Left lung (tissue), 10 donors: ENCODE results near the gene MCUR1. TPM values are rescaled to one million over a fixed set of nuclear protein-coding genes. Genes with fewer than 3 reads are reported as not detected.

Experiments
- ATAC-seq: fragments of 200-7000 bp; cut with Tn5 transposase; one replicate; pipeline ENCODE4 v1.9.1; 2020; ENCODE audit warnings: moderate library complexity
- DNase-seq, 4 donors: peaks; one replicate each; pipeline ENCODE4 v3.0.0-alpha.2; 2013 to 2020
- H3K27ac ChIP-seq, 2 donors: fragments of 200-600 bp; sonication (generic) in 1 of 2; one replicate each; pipeline versions ENCODE4 v1.5.0 to v1.8.0; 2020 to 2021
- H3K27me3 ChIP-seq, 2 donors: fragments of 200-600 bp; sonication (generic) in 1 of 2; one replicate each; pipeline versions ENCODE4 v1.5.0 to v1.8.0; 2020 to 2021
- H3K36me3 ChIP-seq, 2 donors: fragments of 200-600 bp; sonication (generic) in 1 of 2; one replicate each; pipeline versions ENCODE4 v1.5.0 to v1.8.0; 2020 to 2021
- H3K4me1 ChIP-seq, 2 donors: fragments of 200-600 bp; one replicate each; pipeline ENCODE4 v1.8.0; 2021
- H3K4me3 ChIP-seq, 2 donors: fragments of 200-600 bp; sonication (generic) in 1 of 2; one replicate each; pipeline versions ENCODE4 v1.5.0 to v1.8.0; 2020 to 2021; ENCODE audit warnings: mild to moderate bottlenecking in 1 of 2
- H3K9me3 ChIP-seq, 2 donors: fragments of 200-600 bp; sonication (generic) in 1 of 2; one replicate each; pipeline versions ENCODE4 v1.5.0 to v1.8.0; 2020 to 2021
- intact Hi-C, 2 donors: fragments of 100-400 bp; cut with DNase I; formaldehyde crosslinking; loops; one replicate each; pipeline versions ENCODE4 v1.11.2 to v1.14.2; 2022
- polyA plus RNA-seq, 6 donors: library from polyadenylated mRNA; unstranded; fragments of 120-200 nt; gene quantifications; one replicate each; pipeline ENCODE4 v1.2.1, GENCODE V29; 2013; ENCODE audit not compliant: insufficient read length in 6 of 6
- total RNA-seq, 2 donors: library from RNA; stranded (reverse); fragmentation: NEBNext Ultra II Directional; extraction: Animal tissue kit (Norgen Biotek cat#: 25700); gene quantifications; one replicate each; pipeline ENCODE4 v1.2.1, GENCODE V29; 2021
- TF ChIP-seq, protein P1 (sequence below), 2 donors: fragments of 200-600 bp; sonication (generic) in 1 of 2; IDR thresholded peaks; one replicate each; pipeline versions ENCODE4 v1.5.0 to v1.8.0; 2021; ENCODE audit warnings: antibody characterized with exemption in 2 of 2
- donor health status: DM: no; HTN: yes; CAD: no.
- donor health status: DM: no; HTN: no; CAD: no.

The MCUR1 gene
- total and polyA plus RNA-seq, 8 donors = 25.3 to 41.1 (median 32.4) TPM

DNA sequence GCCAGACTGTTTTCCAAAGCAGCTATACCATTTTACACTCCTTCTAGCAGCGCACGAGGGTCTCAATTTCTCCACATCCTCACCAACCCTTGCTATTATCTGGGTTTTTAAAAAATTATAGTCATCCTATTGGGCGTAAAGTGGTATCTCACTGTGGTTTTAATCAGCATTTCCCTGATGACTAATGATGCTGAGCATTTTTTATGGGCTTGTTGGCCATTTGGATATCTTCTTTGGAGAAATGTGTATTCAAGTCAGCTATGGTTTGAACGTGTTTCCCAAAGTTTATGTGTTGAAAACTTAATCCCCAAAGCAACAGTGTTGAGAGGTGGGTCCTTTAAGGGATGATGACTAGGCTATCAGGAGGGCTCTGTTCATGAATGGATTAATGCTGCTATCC, 6.7 kb downstream of the MCUR1 start:
- intact Hi-C loops = no loop called here
- no peaks in the 10 kb centered on the region for H3K9me3 ChIP-seq
- no peak overlapping the region for H3K4me3 ChIP-seq
- peaks cover 14 to 22% of the 10 kb centered on the region in 2 donors for H3K4me1 ChIP-seq
- H3K27me3 ChIP-seq = no peaks in the 10 kb centered on the region
- no peak for ATAC-seq
- no peak overlapping the region for H3K27ac ChIP-seq
- peaks cover 0 to 40% of the 10 kb centered on the region in 2 donors for H3K36me3 ChIP-seq
- no peak for DNase-seq
- TF ChIP-seq, protein P1, sequence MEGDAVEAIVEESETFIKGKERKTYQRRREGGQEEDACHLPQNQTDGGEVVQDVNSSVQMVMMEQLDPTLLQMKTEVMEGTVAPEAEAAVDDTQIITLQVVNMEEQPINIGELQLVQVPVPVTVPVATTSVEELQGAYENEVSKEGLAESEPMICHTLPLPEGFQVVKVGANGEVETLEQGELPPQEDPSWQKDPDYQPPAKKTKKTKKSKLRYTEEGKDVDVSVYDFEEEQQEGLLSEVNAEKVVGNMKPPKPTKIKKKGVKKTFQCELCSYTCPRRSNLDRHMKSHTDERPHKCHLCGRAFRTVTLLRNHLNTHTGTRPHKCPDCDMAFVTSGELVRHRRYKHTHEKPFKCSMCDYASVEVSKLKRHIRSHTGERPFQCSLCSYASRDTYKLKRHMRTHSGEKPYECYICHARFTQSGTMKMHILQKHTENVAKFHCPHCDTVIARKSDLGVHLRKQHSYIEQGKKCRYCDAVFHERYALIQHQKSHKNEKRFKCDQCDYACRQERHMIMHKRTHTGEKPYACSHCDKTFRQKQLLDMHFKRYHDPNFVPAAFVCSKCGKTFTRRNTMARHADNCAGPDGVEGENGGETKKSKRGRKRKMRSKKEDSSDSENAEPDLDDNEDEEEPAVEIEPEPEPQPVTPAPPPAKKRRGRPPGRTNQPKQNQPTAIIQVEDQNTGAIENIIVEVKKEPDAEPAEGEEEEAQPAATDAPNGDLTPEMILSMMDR (IDR thresholded peaks at IDR 0.05) = no peak

DNA sequence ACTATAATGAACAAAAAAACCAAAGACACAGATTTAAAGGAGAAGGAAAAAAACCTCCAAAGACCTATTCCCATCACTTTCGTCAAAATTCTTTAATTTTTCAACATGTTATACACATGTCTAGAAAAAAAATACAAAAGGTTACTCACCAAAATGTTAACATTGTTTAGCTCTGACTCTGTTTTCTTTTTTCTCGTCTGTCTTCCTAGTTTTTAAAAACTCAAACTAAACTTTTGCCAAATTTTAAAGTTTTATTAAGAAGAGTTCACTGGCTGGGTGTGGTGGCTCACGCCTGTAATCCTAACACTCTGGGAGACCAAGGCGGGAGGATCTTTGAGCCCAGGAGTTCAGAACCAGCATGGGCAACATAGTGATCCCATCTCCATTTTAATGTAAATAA, 10.8 kb downstream of the MCUR1 start:
- Histone ChIP-seq H3K27me3 (no peaks in the 10 kb centered on the region), H3K4me3 (no peak overlapping the region), H3K9me3 (no peaks in the 10 kb centered on the region), H3K36me3 (peaks cover 0 to 80% of the 10 kb centered on the region in 2 donors), H3K27ac (no peak overlapping the region), H3K4me1 (no peaks in the 10 kb centered on the region)
- ATAC-seq = no peak
- DNase-seq = no peak
- TF ChIP-seq, protein P1 (IDR thresholded peaks at IDR 0.05) = no peak
- intact Hi-C loops = no loop called here

DNA sequence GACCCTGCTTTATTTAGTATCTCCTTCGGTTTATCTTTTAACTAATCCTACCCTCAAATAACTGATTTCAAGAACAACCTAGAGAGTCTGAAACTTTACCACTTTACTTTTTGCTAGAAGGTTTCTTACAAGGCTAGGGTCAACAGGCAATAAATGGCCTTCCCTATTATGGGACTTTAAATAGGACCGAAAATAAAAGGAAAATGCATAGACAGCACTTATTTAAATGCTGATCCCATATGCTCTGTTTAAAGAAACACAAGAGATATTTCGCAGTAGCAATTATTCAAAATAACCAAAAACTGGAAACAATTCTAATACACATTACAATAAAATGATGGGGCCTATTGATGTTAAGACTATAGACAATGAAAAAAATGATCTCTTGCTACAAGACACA, 13.7 kb downstream of the MCUR1 start:
- intact Hi-C loops = no loop called here
- no peaks in the 10 kb centered on the region for H3K27me3 ChIP-seq
- ATAC-seq = no peak
- H3K36me3 ChIP-seq = peaks cover 0 to 87% of the 10 kb centered on the region in 2 donors
- DNase-seq = no peak
- H3K9me3 ChIP-seq = no peaks in the 10 kb centered on the region
- no peak overlapping the region for H3K27ac ChIP-seq
- H3K4me3 ChIP-seq = no peak overlapping the region
- no peaks in the 10 kb centered on the region for H3K4me1 ChIP-seq
- TF ChIP-seq, protein P1 (IDR thresholded peaks at IDR 0.05) = no peak

DNA sequence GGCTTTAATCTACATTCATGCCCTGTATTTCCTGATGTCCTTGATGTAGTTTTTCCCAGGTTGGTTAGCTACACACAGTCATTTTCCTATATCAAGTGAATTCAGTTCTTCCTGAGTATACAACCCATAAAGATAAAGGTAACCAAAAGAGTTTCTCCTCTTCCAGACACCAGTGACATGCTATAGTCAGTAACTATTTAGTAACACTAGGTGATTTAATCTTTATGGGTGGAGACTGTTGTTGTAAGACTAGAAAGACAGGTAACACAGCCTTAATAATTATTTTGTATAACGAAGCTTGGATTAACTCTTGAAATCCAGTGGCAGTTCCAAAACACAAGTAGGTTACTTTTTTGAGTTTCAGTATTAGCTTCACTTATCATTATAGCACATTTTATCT, 17.6 kb downstream of the MCUR1 start:
- TF ChIP-seq, protein P1 (IDR thresholded peaks at IDR 0.05) = no peak
- no peak overlapping the region for H3K4me3 ChIP-seq
- no peak overlapping the region for H3K27ac ChIP-seq
- DNase-seq = no peak
- no peaks in the 10 kb centered on the region for H3K4me1 ChIP-seq
- intact Hi-C loops = loop anchor here in 1 of 2 donors (5.0 kb wide), 1 partner anchor 271 kb away; no protein-coding TSS in a partner anchor
- no peak for ATAC-seq
- no peaks in the 10 kb centered on the region for H3K9me3 ChIP-seq
- H3K27me3 ChIP-seq = no peaks in the 10 kb centered on the region
- peaks cover 0 to 67% of the 10 kb centered on the region in 2 donors for H3K36me3 ChIP-seq

DNA sequence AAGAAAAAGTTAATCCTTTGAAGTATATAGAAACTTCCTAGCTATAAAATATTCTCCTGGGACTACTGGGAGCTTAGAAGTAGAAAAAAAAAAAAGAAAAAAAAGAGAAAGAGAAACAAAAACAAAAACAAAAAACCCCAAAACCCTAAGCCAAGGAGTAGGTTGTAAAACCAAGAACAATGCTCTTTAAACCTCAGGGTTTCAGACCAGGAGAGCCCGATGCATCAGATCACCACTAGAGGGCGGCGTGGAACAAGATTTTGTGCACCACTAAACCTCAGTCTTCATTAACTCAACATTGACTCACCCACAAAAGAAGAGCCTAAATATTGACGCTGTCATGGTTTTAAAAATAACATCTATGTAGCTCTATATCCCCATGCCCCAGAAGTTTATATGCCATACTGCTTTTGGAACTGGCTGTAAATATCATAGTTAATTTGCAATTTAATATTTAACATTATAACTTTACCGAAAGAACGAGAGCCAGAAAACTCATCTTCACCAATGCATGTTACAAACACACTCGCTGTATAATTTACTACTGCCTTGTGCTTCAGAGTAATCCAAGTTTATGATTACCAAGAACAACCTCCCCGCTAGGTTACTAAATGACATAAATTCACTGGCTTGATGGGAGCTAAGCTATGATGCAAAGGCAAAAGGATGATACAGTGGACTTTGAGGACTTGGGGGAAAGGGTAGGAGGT, 19.2 kb downstream of the MCUR1 start:
- DNase-seq (peak; percentile 71 to 83 (median 80)), ATAC-seq (peak; percentile 98)
- TF ChIP-seq, protein P1 (IDR thresholded peaks at IDR 0.05) = peak; percentile 92 to 93
- intact Hi-C loops = loop anchor here in 1 of 2 donors (5.0 kb wide), 1 partner anchor 272 kb away; no protein-coding TSS in a partner anchor
- Histone ChIP-seq H3K27ac (no peak overlapping the region), H3K9me3 (no peaks in the 10 kb centered on the region), H3K27me3 (no peaks in the 10 kb centered on the region), H3K4me1 (no peaks in the 10 kb centered on the region), H3K4me3 (no peak overlapping the region), H3K36me3 (peaks cover 0 to 67% of the 10 kb centered on the region in 2 donors)
